GM23248 (cell line): ENCODE results near the gene NFIX.

Source experiments
- EZH2 ChIP-seq: fragments of 200-600 bp; sonication (generic); IDR thresholded peaks from 2 replicates; pipeline ENCODE4 v1.6.1; 2018; ENCODE audit warnings: antibody characterized with exemption, mild to moderate bottlenecking; ENCODE audit not compliant: insufficient read depth, poor library complexity, severe bottlenecking
- EZH2phosphoT487 ChIP-seq: fragments of 200-600 bp; sonication (generic); IDR thresholded peaks from 2 replicates; pipeline ENCODE4 v1.6.1; 2018; ENCODE audit warnings: antibody characterized with exemption, moderate library complexity, mild to moderate bottlenecking, low read depth; ENCODE audit not compliant: insufficient read depth

- TF ChIP-seq EZH2 = no peak
- TF ChIP-seq EZH2phosphoT487 = no peak
Measured at GRCh38 chr19:13002166-13002898, 7.1 kb downstream of the NFIX start.
